CD4-positive, alpha-beta T cell treated with Interleukin-21 for 1 hour (primary cell): ENCODE data around the gene KDM5B.

ENCODE experiments used
- DNase-seq: peaks from one replicate; pipeline ENCODE4 v3.0.0-alpha.2; 2020

Gene KDM5B

GRCh38 chr1:202683029-202683428 is 125.2 kb downstream of the KDM5B start:
- no peak for DNase-seq

GRCh38 chr1:202682477-202682876 is 125.7 kb downstream of the KDM5B start:
- no peak for DNase-seq

- DNase-seq: no peak
Observed at GRCh38 chr1:202681736-202682420, 126.3 kb downstream of the KDM5B start.

GRCh38 chr1:202680586-202681352 is 127.5 kb downstream of the KDM5B start:
- DNase-seq: no peak

GRCh38 chr1:202679406-202680177 is 128.6 kb downstream of the KDM5B start:
- no peak for DNase-seq

GRCh38 chr1:202677433-202677832 is 130.8 kb downstream of the KDM5B start:
- DNase-seq: no peak
